ENCODE measurements around the gene PCDH19.

The PCDH19 gene

DNA sequence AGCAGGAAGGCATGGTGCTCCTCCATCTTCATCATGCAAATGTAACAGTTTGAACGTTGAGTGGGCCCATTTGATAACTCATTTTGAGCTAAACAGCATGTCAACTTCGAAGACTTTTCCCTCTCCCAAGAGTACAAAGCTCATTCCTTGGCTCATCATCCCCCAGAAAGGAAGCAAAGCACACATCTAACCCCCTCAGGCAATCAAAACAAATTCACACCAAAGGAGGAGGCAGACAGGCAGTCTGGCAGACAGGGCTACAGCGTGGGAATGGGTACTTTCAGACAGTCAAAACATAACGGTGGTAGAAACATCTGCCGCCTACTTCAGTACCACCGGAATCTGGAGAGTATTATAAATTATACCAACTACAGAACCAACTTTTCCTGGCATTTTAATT lies 81.7 kb downstream of the PCDH19 start:
- no peak overlapping the region for H3K27ac ChIP-seq
- TF ChIP-seq, protein P1, sequence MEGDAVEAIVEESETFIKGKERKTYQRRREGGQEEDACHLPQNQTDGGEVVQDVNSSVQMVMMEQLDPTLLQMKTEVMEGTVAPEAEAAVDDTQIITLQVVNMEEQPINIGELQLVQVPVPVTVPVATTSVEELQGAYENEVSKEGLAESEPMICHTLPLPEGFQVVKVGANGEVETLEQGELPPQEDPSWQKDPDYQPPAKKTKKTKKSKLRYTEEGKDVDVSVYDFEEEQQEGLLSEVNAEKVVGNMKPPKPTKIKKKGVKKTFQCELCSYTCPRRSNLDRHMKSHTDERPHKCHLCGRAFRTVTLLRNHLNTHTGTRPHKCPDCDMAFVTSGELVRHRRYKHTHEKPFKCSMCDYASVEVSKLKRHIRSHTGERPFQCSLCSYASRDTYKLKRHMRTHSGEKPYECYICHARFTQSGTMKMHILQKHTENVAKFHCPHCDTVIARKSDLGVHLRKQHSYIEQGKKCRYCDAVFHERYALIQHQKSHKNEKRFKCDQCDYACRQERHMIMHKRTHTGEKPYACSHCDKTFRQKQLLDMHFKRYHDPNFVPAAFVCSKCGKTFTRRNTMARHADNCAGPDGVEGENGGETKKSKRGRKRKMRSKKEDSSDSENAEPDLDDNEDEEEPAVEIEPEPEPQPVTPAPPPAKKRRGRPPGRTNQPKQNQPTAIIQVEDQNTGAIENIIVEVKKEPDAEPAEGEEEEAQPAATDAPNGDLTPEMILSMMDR (conservative IDR thresholded peaks at IDR 0.05) = no peak

DNA sequence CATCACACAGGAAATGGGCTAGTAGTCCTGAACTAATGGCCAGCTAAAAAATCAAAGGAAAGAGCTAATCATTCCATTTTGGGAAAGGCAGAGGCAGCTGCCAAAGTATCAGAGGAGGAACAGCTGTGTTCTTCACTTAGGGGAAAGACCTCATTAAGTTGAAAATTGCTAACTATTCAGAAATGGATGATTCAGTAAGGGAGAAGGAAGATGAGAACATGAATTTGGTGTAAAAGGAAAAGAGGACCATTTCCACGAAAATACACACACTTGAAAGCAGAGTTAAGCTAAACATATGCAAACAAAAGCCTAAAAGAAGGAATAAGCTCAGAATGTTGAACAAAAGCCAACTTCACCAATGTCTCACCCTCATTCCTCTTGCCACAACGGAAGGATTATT lies 90.4 kb downstream of the PCDH19 start:
- no peak overlapping the region for H3K27ac ChIP-seq
- TF ChIP-seq, protein P1 (conservative IDR thresholded peaks at IDR 0.05) = no peak

DNA sequence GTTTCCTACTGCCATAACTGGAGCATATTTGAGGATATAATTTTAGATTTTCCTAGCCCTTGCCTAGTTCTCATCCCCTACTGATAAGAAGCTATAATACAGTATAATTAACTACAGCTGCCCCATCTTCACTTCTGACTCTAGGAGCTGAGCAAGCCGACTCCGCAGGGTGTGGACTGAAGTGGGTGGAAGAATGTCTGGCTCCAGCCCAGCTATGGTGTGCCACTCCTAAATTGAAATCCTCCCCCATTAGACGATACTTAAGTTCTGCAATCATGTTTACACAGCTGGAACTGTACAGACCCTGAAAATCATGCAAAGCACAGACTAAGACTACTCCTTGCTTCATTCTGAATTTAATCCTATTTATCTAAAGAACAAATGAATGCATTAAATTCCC lies 93.1 kb downstream of the PCDH19 start:
- TF ChIP-seq, protein P1 (conservative IDR thresholded peaks at IDR 0.05) = no peak
- no peak overlapping the region for H3K27ac ChIP-seq

DNA sequence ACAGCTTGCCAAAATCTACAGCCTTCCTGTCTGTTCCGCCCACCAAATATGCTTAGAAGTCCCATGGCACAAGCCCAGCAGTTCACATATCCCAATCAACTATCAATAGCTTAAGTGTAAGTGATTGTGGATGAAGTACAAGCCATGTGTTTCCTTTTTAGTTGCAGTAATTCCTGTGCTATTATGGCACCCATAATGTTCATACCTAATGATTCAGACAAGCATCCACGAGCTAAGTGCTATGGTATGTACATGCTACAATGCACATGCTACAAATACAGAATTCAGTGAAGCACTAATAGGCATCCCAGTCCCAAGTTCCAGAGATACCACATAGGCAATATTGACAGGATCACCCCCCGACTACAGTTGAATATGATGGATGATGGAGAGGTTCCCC lies 94.5 kb downstream of the PCDH19 start:
- H3K27ac ChIP-seq = no peak overlapping the region
- TF ChIP-seq, protein P1 (conservative IDR thresholded peaks at IDR 0.05) = no peak

DNA sequence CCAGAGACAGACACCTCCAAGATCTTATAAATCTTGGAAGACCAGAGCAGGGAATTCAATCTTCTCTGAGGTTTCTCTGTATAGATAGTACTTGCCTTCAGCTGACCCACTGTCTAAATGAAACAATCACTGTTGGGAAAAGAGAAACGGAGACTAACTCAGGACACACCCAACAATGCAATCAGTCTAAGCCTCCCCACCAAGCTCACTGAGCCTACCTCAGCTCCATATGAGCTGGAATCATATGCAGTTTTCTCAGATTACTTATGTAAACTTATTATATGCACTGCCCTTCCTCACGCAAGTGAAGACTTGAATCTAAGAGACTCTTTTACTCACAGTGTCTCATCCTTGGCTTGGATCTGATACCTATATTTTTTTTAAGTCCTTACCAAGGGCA lies 110.5 kb downstream of the PCDH19 start:
- TF ChIP-seq, protein P1 (conservative IDR thresholded peaks at IDR 0.05) = no peak

DNA sequence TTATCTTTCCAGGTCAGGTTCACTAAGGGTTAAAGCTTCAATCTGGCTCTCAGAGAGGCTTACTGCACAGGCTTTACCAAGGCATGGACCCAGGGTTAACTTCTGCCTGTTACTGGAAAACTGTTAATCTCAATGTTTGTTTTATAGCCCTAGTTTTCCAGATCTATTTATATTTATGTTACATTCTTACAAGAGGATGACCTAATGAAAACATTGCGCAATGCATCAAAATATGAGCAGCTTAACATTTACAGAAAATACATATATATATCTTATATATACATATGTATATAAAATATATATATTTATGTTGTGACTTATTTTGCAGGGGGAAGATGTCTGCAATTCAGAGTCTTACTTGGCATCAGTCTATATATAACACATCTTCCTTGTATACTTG lies 112.3 kb downstream of the PCDH19 start:
- H3K27ac ChIP-seq = no peak overlapping the region
- TF ChIP-seq, protein P1 (conservative IDR thresholded peaks at IDR 0.05) = no peak

More for the DNA sequence above, 110.5 kb downstream of the PCDH19 start:
- no peak overlapping the region for H3K27ac ChIP-seq

DNA sequence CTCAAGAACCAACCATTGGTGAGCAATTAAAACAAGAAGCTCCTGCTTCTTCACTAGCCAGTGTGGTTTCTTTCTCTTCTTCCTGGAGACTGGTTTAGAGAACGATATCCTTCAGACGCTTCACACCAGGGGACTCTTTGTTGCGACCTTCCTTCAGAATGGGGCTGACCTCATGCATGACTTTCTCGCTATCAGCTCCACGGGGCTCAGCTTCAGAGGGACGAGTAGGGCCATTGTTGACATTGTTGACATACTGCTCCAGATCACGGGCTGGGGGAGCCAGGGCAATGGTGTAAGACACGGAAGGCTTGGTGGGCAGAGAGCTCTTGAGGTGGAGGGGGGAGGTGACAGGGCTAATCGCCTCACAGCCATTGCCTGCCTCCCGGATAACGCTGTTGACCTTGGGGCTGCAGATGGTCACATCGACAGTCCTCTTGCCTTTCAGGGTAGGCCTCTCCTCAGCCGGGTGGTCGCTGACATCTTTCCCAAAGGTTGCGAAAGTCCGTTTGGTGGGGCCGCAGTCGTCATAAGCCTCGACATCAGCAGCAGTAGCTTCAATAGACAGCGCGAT lies 113.8 kb downstream of the PCDH19 start:
- TF ChIP-seq, protein P1 (conservative IDR thresholded peaks at IDR 0.05) = no peak
- H3K27ac ChIP-seq = no peak overlapping the region

All from VCaP (cell line).